ENCODE results near the gene FSHR.

DNA sequence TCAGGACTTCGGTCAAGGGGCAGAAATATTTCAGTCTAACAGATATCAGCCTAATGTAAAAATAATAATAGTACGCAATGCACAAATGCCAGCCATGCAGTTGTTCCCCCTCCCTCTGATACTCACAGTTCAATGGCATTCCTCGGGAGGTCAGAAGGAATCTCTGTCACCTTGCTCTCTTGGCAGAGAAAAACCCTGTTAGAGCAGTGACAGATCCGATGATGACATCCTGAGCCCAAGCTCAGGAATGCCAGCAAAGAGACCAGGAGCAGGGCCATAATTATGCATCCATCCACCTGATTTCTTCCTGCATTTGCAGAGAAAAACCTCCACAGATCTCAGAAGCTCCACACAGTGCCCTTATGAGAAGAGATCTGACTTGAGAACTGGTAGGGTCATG lies at the start of gene FSHR:
- TF ChIP-seq, protein P1, sequence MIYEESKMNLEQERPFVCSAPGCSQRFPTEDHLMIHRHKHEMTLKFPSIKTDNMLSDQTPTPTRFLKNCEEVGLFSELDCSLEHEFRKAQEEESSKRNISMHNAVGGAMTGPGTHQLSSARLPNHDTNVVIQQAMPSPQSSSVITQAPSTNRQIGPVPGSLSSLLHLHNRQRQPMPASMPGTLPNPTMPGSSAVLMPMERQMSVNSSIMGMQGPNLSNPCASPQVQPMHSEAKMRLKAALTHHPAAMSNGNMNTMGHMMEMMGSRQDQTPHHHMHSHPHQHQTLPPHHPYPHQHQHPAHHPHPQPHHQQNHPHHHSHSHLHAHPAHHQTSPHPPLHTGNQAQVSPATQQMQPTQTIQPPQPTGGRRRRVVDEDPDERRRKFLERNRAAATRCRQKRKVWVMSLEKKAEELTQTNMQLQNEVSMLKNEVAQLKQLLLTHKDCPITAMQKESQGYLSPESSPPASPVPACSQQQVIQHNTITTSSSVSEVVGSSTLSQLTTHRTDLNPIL (CRISPR knock-in tag; IDR thresholded peaks at IDR 0.05; ENCODE audit: low read depth) = no peak
- TF ChIP-seq RARB (CRISPR knock-in tag; IDR thresholded peaks at IDR 0.05) (no peak), ZFP3 (CRISPR knock-in tag; IDR thresholded peaks at IDR 0.05) (no peak), ZNF70 (CRISPR knock-in tag; IDR thresholded peaks at IDR 0.05) (no peak), OSR1 (CRISPR knock-in tag; IDR thresholded peaks at IDR 0.05) (no peak), CSDC2 (CRISPR knock-in tag; IDR thresholded peaks at IDR 0.05) (no peak), TOX (CRISPR knock-in tag; IDR thresholded peaks at IDR 0.05; ENCODE audit: borderline replicate concordance) (no peak), SNAI2 (CRISPR knock-in tag; IDR thresholded peaks at IDR 0.05) (no peak), ZC3H10 (CRISPR knock-in tag; IDR thresholded peaks at IDR 0.05) (no peak), ARNTL (CRISPR knock-in tag; IDR thresholded peaks at IDR 0.05; ENCODE audit: borderline replicate concordance, low read depth) (no peak), ESRRG (CRISPR knock-in tag; IDR thresholded peaks at IDR 0.05) (no peak)
- TF ChIP-seq, protein P2, sequence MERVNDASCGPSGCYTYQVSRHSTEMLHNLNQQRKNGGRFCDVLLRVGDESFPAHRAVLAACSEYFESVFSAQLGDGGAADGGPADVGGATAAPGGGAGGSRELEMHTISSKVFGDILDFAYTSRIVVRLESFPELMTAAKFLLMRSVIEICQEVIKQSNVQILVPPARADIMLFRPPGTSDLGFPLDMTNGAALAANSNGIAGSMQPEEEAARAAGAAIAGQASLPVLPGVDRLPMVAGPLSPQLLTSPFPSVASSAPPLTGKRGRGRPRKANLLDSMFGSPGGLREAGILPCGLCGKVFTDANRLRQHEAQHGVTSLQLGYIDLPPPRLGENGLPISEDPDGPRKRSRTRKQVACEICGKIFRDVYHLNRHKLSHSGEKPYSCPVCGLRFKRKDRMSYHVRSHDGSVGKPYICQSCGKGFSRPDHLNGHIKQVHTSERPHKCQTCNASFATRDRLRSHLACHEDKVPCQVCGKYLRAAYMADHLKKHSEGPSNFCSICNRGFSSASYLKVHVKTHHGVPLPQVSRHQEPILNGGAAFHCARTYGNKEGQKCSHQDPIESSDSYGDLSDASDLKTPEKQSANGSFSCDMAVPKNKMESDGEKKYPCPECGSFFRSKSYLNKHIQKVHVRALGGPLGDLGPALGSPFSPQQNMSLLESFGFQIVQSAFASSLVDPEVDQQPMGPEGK (CRISPR knock-in tag; IDR thresholded peaks at IDR 0.05; ENCODE audit: borderline replicate concordance) = no peak
- TF ChIP-seq, protein P3, sequence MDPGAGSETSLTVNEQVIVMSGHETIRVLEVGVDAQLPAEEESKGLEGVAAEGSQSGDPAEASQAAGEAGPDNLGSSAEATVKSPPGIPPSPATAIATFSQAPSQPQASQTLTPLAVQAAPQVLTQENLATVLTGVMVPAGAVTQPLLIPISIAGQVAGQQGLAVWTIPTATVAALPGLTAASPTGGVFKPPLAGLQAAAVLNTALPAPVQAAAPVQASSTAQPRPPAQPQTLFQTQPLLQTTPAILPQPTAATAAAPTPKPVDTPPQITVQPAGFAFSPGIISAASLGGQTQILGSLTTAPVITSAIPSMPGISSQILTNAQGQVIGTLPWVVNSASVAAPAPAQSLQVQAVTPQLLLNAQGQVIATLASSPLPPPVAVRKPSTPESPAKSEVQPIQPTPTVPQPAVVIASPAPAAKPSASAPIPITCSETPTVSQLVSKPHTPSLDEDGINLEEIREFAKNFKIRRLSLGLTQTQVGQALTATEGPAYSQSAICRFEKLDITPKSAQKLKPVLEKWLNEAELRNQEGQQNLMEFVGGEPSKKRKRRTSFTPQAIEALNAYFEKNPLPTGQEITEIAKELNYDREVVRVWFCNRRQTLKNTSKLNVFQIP (CRISPR knock-in tag; IDR thresholded peaks at IDR 0.05; ENCODE audit: borderline replicate concordance, low read depth) = no peak
- TF ChIP-seq, protein P4, sequence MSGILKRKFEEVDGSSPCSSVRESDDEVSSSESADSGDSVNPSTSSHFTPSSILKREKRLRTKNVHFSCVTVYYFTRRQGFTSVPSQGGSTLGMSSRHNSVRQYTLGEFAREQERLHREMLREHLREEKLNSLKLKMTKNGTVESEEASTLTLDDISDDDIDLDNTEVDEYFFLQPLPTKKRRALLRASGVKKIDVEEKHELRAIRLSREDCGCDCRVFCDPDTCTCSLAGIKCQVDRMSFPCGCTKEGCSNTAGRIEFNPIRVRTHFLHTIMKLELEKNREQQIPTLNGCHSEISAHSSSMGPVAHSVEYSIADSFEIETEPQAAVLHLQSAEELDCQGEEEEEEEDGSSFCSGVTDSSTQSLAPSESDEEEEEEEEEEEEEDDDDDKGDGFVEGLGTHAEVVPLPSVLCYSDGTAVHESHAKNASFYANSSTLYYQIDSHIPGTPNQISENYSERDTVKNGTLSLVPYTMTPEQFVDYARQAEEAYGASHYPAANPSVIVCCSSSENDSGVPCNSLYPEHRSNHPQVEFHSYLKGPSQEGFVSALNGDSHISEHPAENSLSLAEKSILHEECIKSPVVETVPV (CRISPR knock-in tag; IDR thresholded peaks at IDR 0.05) = no peak

Measured in SK-N-SH treated with all-trans-retinoic acid at 6 μM for 48 hours (cell line).